Osteoblast (primary cell): Measurements from ENCODE around the gene ENPEP. TPM values are rescaled to one million over a fixed set of nuclear protein-coding genes. Genes with fewer than 3 reads are reported as not detected.

Experiments
- DNase-seq: peaks from one replicate; pipeline ENCODE4 v3.0.0; 2011; ENCODE audit warnings: low spot score, mixed read lengths; ENCODE audit not compliant: insufficient read length; ENCODE audit errors: missing footprints
- H2AFZ ChIP-seq: 2 replicates; pipeline ENCODE4 v1.6.0; 2011; ENCODE audit warnings: mild to moderate bottlenecking, low read length
- H3K27ac ChIP-seq: 2 replicates; pipeline ENCODE4 v1.5.1; 2011; ENCODE audit warnings: mild to moderate bottlenecking, low read depth, low read length, moderate library complexity
- H3K27me3 ChIP-seq: 2 replicates; pipeline ENCODE4 v1.6.0; 2012; ENCODE audit warnings: mild to moderate bottlenecking, control low read depth, inconsistent platforms, low read length, moderate library complexity; ENCODE audit not compliant: insufficient read depth
- H3K36me3 ChIP-seq: 2 replicates; pipeline ENCODE4 v1.5.1; 2011; ENCODE audit warnings: mild to moderate bottlenecking, low read length, control low read depth, moderate library complexity; ENCODE audit not compliant: insufficient read depth
- H3K4me1 ChIP-seq: 2 replicates; pipeline ENCODE4 v1.5.1; 2011; ENCODE audit warnings: mild to moderate bottlenecking, low read length, control low read depth, moderate library complexity; ENCODE audit not compliant: insufficient read depth
- H3K4me2 ChIP-seq: 2 replicates; pipeline ENCODE4 v1.6.0; 2011; ENCODE audit warnings: mild to moderate bottlenecking, low read length; ENCODE audit not compliant: insufficient read depth
- H3K4me3 ChIP-seq: fragments of 200-600 bp; sonication (generic); 3 replicates; pipeline ENCODE4 v1.5.1; 2012; ENCODE audit warnings: mild to moderate bottlenecking, low read length, inconsistent platforms; ENCODE audit not compliant: insufficient read depth
- H3K79me2 ChIP-seq: 2 replicates; pipeline ENCODE4 v1.6.0; 2012; ENCODE audit warnings: mild to moderate bottlenecking, low read length, control low read depth, inconsistent platforms; ENCODE audit not compliant: insufficient read depth
- H3K9me3 ChIP-seq: 2 replicates; pipeline ENCODE4 v1.5.1; 2011; ENCODE audit warnings: low read depth, low read length, control low read depth
- H4K20me1 ChIP-seq: 2 replicates; pipeline ENCODE4 v1.6.0; 2012; ENCODE audit warnings: mild to moderate bottlenecking, low read length, control low read depth; ENCODE audit not compliant: insufficient read depth
- total RNA-seq: library from RNA; depleted of rRNA; stranded (reverse); fragments of >200 nt; gene quantifications from 2 replicates; pipeline ENCODE4 v1.2.3, GENCODE V29; 2012
- TF ChIP-seq, protein P1 (sequence below): IDR thresholded peaks from 2 replicates; pipeline ENCODE4 v1.5.1; 2011; ENCODE audit warnings: mild to moderate bottlenecking, low read depth, low read length, moderate library complexity; ENCODE audit errors: extremely low read depth

The ENPEP gene
- total RNA-seq, 1 donor = 1.1 TPM

DNA sequence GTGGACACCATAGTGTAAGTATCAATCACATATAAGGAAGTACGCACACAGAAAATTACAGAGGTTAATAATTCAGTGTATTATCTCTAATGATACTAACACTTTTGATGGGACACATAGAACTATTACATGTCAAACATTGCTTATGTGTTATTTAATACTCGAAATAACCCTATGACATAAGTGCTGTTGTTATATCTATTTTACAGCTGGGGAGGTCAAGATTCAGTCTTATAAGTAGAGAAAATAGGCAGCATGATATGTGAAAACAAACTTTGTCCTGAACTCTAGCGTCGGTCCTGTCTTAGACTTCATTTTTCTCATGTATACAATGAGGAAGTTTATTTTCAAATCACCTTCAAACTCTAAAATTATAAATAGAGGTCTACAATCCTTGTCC, 23.2 kb downstream of the ENPEP start:
- Histone ChIP-seq H3K27me3 (peaks cover 2% of the 10 kb centered on the region), H2AFZ (no peak overlapping the region), H3K4me3 (no peak overlapping the region), H3K4me2 (no peak overlapping the region), H3K36me3 (no peaks in the 10 kb centered on the region), H3K9me3 (no peaks in the 10 kb centered on the region), H4K20me1 (no peaks in the 10 kb centered on the region), H3K4me1 (peaks cover 8% of the 10 kb centered on the region), H3K79me2 (no peaks in the 10 kb centered on the region), H3K27ac (no peak overlapping the region)
- DNase-seq = no peak
- TF ChIP-seq, protein P1, sequence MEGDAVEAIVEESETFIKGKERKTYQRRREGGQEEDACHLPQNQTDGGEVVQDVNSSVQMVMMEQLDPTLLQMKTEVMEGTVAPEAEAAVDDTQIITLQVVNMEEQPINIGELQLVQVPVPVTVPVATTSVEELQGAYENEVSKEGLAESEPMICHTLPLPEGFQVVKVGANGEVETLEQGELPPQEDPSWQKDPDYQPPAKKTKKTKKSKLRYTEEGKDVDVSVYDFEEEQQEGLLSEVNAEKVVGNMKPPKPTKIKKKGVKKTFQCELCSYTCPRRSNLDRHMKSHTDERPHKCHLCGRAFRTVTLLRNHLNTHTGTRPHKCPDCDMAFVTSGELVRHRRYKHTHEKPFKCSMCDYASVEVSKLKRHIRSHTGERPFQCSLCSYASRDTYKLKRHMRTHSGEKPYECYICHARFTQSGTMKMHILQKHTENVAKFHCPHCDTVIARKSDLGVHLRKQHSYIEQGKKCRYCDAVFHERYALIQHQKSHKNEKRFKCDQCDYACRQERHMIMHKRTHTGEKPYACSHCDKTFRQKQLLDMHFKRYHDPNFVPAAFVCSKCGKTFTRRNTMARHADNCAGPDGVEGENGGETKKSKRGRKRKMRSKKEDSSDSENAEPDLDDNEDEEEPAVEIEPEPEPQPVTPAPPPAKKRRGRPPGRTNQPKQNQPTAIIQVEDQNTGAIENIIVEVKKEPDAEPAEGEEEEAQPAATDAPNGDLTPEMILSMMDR = no peak

DNA sequence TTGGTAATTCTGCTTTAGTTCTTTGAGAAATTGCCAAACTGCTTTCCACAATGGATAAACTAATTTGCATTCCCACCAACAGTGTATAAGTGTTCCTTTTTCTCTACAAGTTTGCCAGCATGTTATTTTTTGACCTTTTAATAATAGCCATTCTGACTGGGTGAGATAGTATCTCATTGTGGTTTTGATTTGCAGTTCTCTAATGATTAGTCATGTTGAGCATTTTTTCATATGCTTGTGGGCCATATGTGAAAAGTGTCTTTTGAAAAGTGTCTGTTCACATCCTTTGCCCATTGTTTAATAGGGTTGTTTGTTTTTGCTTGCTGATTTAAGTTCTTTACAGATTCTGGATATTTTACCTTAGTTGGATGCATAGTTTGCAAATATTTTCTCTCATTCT, 25.9 kb downstream of the ENPEP start:
- no peaks in the 10 kb centered on the region for H3K79me2 ChIP-seq
- TF ChIP-seq, protein P1 = no peak
- H3K27ac ChIP-seq = no peak overlapping the region
- no peak overlapping the region for H2AFZ ChIP-seq
- no peaks in the 10 kb centered on the region for H4K20me1 ChIP-seq
- H3K4me1 ChIP-seq = peaks cover 8% of the 10 kb centered on the region
- H3K4me3 ChIP-seq = no peak overlapping the region
- H3K27me3 ChIP-seq = no peaks in the 10 kb centered on the region
- no peak for DNase-seq
- no peaks in the 10 kb centered on the region for H3K9me3 ChIP-seq
- no peaks in the 10 kb centered on the region for H3K36me3 ChIP-seq
- no peak overlapping the region for H3K4me2 ChIP-seq

DNA sequence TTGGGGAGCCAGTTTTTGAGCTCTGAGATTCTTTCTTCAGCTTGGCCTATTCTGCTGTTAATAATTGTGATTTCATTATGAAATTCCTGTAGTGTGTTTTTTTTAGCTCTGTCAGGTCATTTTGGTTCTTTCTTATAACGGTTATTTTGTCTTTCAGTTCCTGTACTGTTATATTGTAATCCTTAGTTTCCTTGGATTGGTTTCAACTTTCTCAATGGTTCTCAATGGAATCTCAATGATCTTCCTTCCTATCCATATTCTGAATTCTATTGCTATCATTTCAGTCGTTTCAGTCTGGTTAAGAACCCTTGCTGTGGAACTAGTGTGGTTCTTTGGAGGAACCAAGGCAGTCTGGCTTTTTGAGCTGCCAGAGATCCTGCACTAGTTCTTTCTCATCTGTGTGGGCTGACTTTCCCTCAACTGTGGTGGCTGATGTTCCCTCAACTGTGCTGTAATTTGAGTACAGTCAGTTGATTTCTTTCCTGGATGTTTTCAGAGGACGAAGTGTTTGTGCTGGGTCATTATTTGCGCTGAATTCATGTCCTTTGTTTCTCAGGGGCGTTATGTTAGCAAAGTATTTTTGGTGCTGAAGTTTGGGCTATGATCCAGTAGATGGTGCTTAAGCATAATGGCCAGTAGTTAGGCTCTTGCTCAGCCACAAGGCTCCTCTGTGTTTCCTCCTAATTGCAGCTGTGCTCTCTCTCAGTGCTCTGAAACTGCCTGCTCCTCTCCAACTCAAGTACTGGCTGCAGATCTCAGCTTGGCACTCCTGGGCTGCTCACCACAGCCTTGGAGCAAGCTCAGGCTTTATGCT, 27.5 kb downstream of the ENPEP start:
- peak; percentile 23 for DNase-seq
- H3K36me3 ChIP-seq = no peaks in the 10 kb centered on the region
- H3K9me3 ChIP-seq = no peaks in the 10 kb centered on the region
- H3K27ac ChIP-seq = no peak overlapping the region
- peaks cover 8% of the 10 kb centered on the region for H3K4me1 ChIP-seq
- peak overlapping the region; percentile 33 for H3K4me3 ChIP-seq
- TF ChIP-seq, protein P1 = peak; percentile 17
- H3K79me2 ChIP-seq = no peaks in the 10 kb centered on the region
- peak overlapping the region; percentile 73 for H3K4me2 ChIP-seq
- no peaks in the 10 kb centered on the region for H3K27me3 ChIP-seq
- H4K20me1 ChIP-seq = no peaks in the 10 kb centered on the region
- H2AFZ ChIP-seq = peak overlapping the region; percentile 94

DNA sequence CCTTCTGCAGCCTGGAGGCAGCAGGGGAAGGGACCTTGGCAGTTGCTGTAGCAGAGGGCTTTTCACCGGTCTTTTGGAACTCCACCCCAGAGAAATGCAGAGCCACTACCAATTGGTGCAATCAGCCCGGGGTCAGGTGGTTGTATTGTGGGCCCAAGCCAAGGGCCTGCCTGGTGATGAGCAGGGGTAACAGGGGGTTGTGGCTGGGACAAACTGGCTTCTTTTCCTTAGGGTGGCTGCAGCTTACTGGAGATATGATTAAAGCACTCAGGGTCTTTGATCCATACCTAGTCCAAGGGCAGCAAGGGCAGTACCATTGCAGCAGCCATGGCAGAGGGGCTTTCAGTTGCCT, 28.1 kb downstream of the ENPEP start:
- Histone ChIP-seq H3K4me2 (peak overlapping the region; percentile 73), H3K27me3 (no peaks in the 10 kb centered on the region), H3K79me2 (no peaks in the 10 kb centered on the region), H3K9me3 (no peaks in the 10 kb centered on the region), H2AFZ (peak overlapping the region; percentile 94), H3K4me3 (no peak overlapping the region), H4K20me1 (no peaks in the 10 kb centered on the region), H3K27ac (no peak overlapping the region), H3K36me3 (no peaks in the 10 kb centered on the region), H3K4me1 (peaks cover 8% of the 10 kb centered on the region)
- DNase-seq = no peak
- TF ChIP-seq, protein P1 = no peak
